Spleen (tissue), 11 donors: ENCODE results near the gene DNAJC16. TPM values are rescaled to one million over a fixed set of nuclear protein-coding genes. Genes with fewer than 3 reads are reported as not detected.

ENCODE experiments used
- DNase-seq: peaks from one replicate; pipeline ENCODE4 v3.0.0-alpha.2; 2020
- H3K27ac ChIP-seq, 8 donors: fragments of 200-600 bp; sonication (generic) in 7 of 8; 1 replicate in 4 of 8; 2 replicates in 4 of 8; pipeline versions ENCODE4 v1.5.0 to v1.8.0; 2016 to 2021; ENCODE audit warnings: inconsistent platforms in 4 of 8, mild to moderate bottlenecking in 4 of 8, moderate library complexity in 1 of 8
- H3K27me3 ChIP-seq, 7 donors: fragments of 200-600 bp; sonication (generic) in 6 of 7; replicated peaks in 1 of 7; 1 replicate in 4 of 7; 2 replicates in 3 of 7; pipeline versions ENCODE4 v1.5.0 to v1.8.0; 2016 to 2021; ENCODE audit warnings: inconsistent platforms in 3 of 7, mild to moderate bottlenecking in 1 of 7
- H3K36me3 ChIP-seq, 6 donors: fragments of 200-600 bp; sonication (generic) in 5 of 6; 1 replicate in 4 of 6; 2 replicates in 2 of 6; pipeline versions ENCODE4 v1.5.0 to v1.8.0; 2016 to 2021; ENCODE audit warnings: inconsistent platforms in 2 of 6
- H3K4me1 ChIP-seq, 6 donors: fragments of 200-600 bp; sonication (generic) in 5 of 6; 1 replicate in 3 of 6; 2 replicates in 3 of 6; pipeline versions ENCODE4 v1.5.0 to v1.8.0; 2016 to 2021; ENCODE audit warnings: inconsistent platforms in 3 of 6
- H3K4me3 ChIP-seq, 8 donors: fragments of 200-600 bp; sonication (generic) in 7 of 8; 1 replicate in 4 of 8; 2 replicates in 4 of 8; pipeline versions ENCODE4 v1.5.0 to v1.8.0; 2016 to 2021; ENCODE audit warnings: inconsistent platforms in 4 of 8, mild to moderate bottlenecking in 4 of 8, moderate library complexity in 2 of 8
- H3K9me3 ChIP-seq, 8 donors: fragments of 200-600 bp; sonication (generic) in 7 of 8; 1 replicate in 4 of 8; 2 replicates in 4 of 8; pipeline versions ENCODE4 v1.5.0 to v1.8.0; 2016 to 2021; ENCODE audit warnings: inconsistent platforms in 4 of 8
- POLR2A ChIP-seq, 3 donors: fragments of 450-650 bp; IDR thresholded peaks; one replicate each; pipeline ENCODE4 v1.5.1; 2017; ENCODE audit warnings: antibody characterized with exemption in 3 of 3, mild to moderate bottlenecking in 1 of 3
- POLR2AphosphoS5 ChIP-seq, 3 donors: sonication (generic); formaldehyde crosslinking; IDR thresholded peaks; one replicate each; pipeline ENCODE4 v1.5.1; 2017; ENCODE audit warnings: antibody characterized with exemption in 3 of 3
- WGBS, 5 donors: extraction: QIAGEN DNeasy Blood & Tissue Kit in 3 of 5; methylation state at CpG; one replicate each; pipeline versions ENCODE4 v1.1.5 to v1.1.7; 2013 to 2018; 5-methylcytosine and 5-hydroxymethylcytosine counted together
- intact Hi-C: fragments of 100-400 bp; cut with DNase I; formaldehyde crosslinking; loops from one replicate; pipeline ENCODE4 v1.15.0; 2023; ENCODE audit warnings: low total_unique reads
- polyA plus RNA-seq, 3 donors: library from polyadenylated mRNA; stranded (reverse); fragments of 200-250 nt; gene quantifications; one replicate each; pipeline ENCODE4 v1.2.1, GENCODE V29; 2013
- total RNA-seq, 7 donors: library from RNA; depleted of rRNA in 3 of 7; stranded (reverse); fragments of >200 nt in 3 of 7; fragmentation: NEBNext Ultra II Directional in 4 of 7; extraction: Animal tissue kit (Norgen Biotek cat#: 25700) in 4 of 7; gene quantifications; one replicate each; pipeline versions ENCODE4 v1.1.0 to v1.2.1, GENCODE V29; 2016 to 2021
- TF ChIP-seq, protein P1 (sequence below), 11 experiments: fragments of 200-600 bp in 7 of 11; fragments of 450-650 bp in 4 of 11; sonication (generic) in 4 of 11; IDR thresholded peaks in 8 of 11; conservative IDR thresholded peaks in 3 of 11; 1 replicate in 7 of 11; 2 replicates in 4 of 11; pipeline versions ENCODE4 v1.4.0 to v1.8.0; 2016 to 2021; ENCODE audit warnings: antibody characterized with exemption in 11 of 11, inconsistent platforms in 4 of 11, mild to moderate bottlenecking in 1 of 11
- donor health status: healthy with polysubstance abuse.
- donor health status: DM: no; HTN: no; CAD: no; lungs with moderate emphysema.
- donor health status: DM: no; HTN: no; CAD: no.
- donor health status: Bipolar disorder and iron deficiency.
- donor health status: healthy.
- donor health status: DM: no; HTN: no; CAD: no.
- donor health status: DM: yes; HTN: yes; CAD: no.

Gene DNAJC16
- total and polyA plus RNA-seq, 10 donors: 3.7 to 23.0 (median 18.0) TPM

DNA sequence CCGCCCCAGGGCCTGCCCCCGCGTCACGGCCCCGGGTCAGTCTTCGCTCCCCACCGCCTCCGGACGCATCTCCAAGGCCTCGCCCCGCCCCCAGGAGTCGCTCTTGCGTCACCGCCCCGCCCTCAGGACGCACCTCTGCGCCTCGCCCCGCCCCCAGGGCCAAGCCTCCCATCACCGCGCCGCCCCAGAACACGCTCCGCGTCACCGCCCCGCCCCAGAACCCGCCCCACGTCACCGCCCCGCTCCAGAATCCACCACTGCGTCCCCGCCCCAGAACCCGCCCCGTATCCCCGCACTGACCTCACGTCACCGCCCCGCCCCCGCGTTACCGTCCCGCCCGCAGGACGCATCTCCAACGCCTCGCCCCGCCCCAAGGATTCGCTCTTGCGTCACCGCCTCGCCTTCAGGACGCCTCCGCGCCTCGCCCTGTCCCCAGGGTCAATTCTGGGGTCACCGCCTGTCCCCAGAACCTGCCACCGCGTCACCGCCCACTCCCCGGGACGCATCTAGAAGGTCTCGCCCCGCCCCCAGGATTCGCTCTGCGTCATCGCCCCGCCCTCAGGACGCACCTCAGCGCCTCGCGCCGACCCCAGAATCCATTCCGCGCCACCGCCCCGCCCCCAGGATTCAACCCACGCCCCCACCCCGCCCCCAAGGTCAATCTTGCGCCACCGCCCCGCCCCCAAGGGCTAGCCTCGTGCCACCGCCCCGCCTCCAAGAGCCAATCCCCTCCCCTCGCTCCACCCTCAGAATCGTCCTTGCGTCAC is 2.2 kb upstream of the DNAJC16 start:
- Histone ChIP-seq H3K27ac (peak overlapping the region; percentile 90 to 99 (median 96)), H3K4me3 (peak overlapping the region; percentile 62 to 90 (median 72)), H3K9me3 (no peaks in the 10 kb centered on the region), H3K36me3 (peaks cover 0 to 5% (median 0%) of the 10 kb centered on the region in 6 donors), H3K4me1 (peaks cover 19 to 63% (median 44%) of the 10 kb centered on the region in 6 donors), H3K27me3 (no peaks in the 10 kb centered on the region)
- intact Hi-C loops: loop anchor here (10.0 kb wide), 1 partner anchor 90 kb away; the partner anchor contains the start of gene DDI2
- TF ChIP-seq POLR2A (IDR thresholded peaks at IDR 0.05) (no peak), POLR2AphosphoS5 (IDR thresholded peaks at IDR 0.05) (peak; percentile 35 to 60 (median 56))
- TF ChIP-seq, protein P1, sequence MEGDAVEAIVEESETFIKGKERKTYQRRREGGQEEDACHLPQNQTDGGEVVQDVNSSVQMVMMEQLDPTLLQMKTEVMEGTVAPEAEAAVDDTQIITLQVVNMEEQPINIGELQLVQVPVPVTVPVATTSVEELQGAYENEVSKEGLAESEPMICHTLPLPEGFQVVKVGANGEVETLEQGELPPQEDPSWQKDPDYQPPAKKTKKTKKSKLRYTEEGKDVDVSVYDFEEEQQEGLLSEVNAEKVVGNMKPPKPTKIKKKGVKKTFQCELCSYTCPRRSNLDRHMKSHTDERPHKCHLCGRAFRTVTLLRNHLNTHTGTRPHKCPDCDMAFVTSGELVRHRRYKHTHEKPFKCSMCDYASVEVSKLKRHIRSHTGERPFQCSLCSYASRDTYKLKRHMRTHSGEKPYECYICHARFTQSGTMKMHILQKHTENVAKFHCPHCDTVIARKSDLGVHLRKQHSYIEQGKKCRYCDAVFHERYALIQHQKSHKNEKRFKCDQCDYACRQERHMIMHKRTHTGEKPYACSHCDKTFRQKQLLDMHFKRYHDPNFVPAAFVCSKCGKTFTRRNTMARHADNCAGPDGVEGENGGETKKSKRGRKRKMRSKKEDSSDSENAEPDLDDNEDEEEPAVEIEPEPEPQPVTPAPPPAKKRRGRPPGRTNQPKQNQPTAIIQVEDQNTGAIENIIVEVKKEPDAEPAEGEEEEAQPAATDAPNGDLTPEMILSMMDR (IDR thresholded peaks at IDR 0.05 in 8 of 11, conservative IDR thresholded peaks at IDR 0.05 in 3 of 11): peak in 1 of 11 experiments; percentile 35
- peak; percentile 100 for DNase-seq
- 0 to 3% (median 2%) methylated on average over 19 to 87 of the region's 88 CpGs for WGBS, 5 donors

DNA sequence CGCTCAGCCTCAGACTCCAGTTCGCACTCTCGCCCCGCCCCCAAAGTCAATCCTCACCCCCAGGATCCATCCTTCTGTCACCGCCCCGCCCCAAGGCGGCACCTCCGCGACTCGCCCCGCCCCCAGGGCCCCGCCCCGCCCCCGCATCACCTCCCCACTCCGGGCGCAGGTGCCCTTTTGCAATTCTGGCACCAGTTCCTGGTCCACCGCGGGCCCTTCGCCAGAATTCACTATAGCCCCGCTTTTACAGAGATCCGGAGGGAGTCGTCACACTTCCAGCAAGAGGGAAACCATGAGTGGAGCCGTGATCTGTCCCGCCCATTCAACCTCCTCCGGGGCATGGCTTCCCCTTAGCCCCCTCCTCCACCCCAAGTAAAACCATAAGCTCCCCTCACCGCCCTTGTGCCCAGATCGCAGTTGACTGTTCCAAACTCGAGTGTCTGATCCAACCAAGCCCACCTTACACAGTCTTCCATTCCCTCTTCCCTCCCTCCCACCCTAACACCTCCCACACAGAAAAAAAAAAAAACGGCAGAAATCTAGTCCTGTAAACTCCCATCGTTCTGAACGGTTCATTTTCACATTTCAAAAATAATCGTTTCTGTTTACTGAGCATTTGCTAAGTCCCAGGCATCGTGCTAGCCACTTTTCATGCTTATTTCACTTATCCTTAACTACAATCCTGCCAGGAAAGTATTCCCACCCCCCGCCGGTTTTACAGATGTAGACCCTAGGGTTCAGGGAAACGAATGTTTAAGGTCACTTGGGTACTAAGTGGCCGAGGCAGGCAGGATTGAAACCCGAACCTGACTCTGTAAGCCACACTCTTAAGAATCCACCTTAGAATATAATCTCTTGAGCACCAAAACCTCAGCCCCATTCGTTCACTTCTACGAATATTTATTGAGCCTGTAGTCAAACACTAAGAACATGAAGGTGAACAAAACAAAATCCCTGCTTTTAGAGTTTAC is 1.3 kb upstream of the DNAJC16 start:
- Histone ChIP-seq H3K27ac (peak overlapping the region; percentile 88 to 99 (median 96)), H3K9me3 (no peaks in the 10 kb centered on the region)
- intact Hi-C loops: loop anchor here (10.0 kb wide), 1 partner anchor 89 kb away; the partner anchor contains the start of gene DDI2

DNA sequence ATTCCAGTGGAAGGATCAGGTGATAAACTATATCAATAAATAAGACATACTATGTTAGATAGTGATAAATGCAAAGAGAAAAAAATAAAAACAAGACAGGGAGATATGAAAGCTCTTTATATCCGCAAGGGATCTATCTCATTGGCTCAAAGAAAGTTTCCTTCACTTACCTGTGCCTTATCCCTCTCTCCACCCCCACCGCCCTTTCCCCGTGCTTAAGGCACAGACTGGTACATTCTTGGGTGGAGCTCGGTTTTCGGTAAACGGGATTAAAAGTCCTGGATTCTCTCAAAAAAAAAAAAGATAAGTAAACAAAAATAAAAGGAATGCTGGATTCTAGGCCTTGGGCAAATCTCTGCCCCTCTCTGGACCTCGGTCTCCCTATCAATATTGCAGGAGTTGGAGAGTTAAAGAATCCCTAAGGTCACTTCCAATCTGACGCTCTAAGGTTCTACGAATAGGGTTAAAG is 593 bp upstream of the DNAJC16 start:
- H3K36me3 ChIP-seq: peaks cover 0 to 21% (median 4%) of the 10 kb centered on the region in 6 donors
- peaks cover 19 to 67% (median 44%) of the 10 kb centered on the region in 6 donors for H3K4me1 ChIP-seq
- 16 to 22% (median 20%) methylated on average over 9 of the region's 9 CpGs for WGBS, 5 donors
- peak overlapping the region; percentile 37 to 99 (median 96) for H3K27ac ChIP-seq
- peak; percentile 80 for DNase-seq
- no peaks in the 10 kb centered on the region for H3K27me3 ChIP-seq
- TF ChIP-seq, protein P1 (IDR thresholded peaks at IDR 0.05 in 8 of 11, conservative IDR thresholded peaks at IDR 0.05 in 3 of 11): no peak
- TF ChIP-seq POLR2AphosphoS5 (IDR thresholded peaks at IDR 0.05): no peak
- no peak for TF ChIP-seq POLR2A (IDR thresholded peaks at IDR 0.05)
- intact Hi-C loops: loop anchor here (10.0 kb wide), 1 partner anchor 89 kb away; the partner anchor contains the start of gene DDI2
- no peaks in the 10 kb centered on the region for H3K9me3 ChIP-seq
- H3K4me3 ChIP-seq: peak overlapping the region in 7 of 8 donors; percentile 65 to 92 (median 82)

More for the DNA sequence above, 1.3 kb upstream of the DNAJC16 start:
- Histone ChIP-seq H3K4me3 (peak overlapping the region; percentile 42 to 92 (median 80)), H3K27me3 (no peaks in the 10 kb centered on the region), H3K36me3 (peaks cover 0 to 14% (median under 1%) of the 10 kb centered on the region in 6 donors), H3K4me1 (peaks cover 19 to 67% (median 44%) of the 10 kb centered on the region in 6 donors)
- WGBS, 5 donors: 3 to 4% (median 4%) methylated on average over 32 to 40 of the region's 40 CpGs
- no peak for DNase-seq
- TF ChIP-seq, protein P1 (IDR thresholded peaks at IDR 0.05 in 8 of 11, conservative IDR thresholded peaks at IDR 0.05 in 3 of 11): no peak
- TF ChIP-seq POLR2A (IDR thresholded peaks at IDR 0.05) (no peak), POLR2AphosphoS5 (IDR thresholded peaks at IDR 0.05) (peak in 1 of 3 donors; percentile 61)
